ENCODE data around the gene DPP10.

The DPP10 gene

DNA sequence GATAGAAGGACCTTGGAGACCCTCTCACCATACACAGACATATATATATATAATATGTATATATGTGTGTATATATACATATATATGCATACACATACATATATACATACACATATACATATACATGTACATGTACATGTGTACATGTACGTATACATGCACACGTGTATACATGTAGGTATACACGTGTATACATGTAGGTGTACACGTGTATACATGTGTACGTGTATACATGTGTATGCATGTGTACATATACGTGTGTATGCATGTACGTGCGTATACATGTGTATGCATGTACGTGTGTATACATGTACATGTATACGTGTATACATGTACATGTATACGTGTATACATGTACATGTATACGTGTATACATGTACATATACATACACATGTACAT, 54.5 kb downstream of the DPP10 start:
- peak overlapping the region; percentile 63 for H3K9ac ChIP-seq (ENCODE audit: low read depth, low read length, poor library complexity)
- H4K8ac ChIP-seq (ENCODE audit: low read depth, low read length) = no peak overlapping the region
- H3K79me1 ChIP-seq (ENCODE audit: low read depth, low read length) = no peaks in the 10 kb centered on the region
- H2BK15ac ChIP-seq (ENCODE audit: low read length) = no peak overlapping the region
- no peak overlapping the region for H2AFZ ChIP-seq (ENCODE audit: low read length)
- no peak overlapping the region for H2BK120ac ChIP-seq (ENCODE audit: low read depth, low read length)
- no peak overlapping the region for H3K27ac ChIP-seq (replicated peaks; ENCODE audit: low read length)
- H3K14ac ChIP-seq (ENCODE audit: low read length) = no peak overlapping the region
- H3K23ac ChIP-seq (ENCODE audit: low read depth, low read length, poor library complexity) = no peak overlapping the region
- no peak overlapping the region for H3K4me3 ChIP-seq (ENCODE audit: low read length in 2 of 2)
- no peak overlapping the region for H2BK12ac ChIP-seq (ENCODE audit: low read length)
- H3K4me1 ChIP-seq (ENCODE audit: control insufficient read depth in 2 of 2, insufficient read depth in 1 of 2, low read depth in 1 of 2, low read length in 2 of 2) = no peaks in the 10 kb centered on the region
- H3K27me3 ChIP-seq (ENCODE audit: control insufficient read depth in 3 of 3, insufficient read depth in 3 of 3, low read depth in 1 of 3, low read length in 3 of 3) = no peaks in the 10 kb centered on the region
- H2AK5ac ChIP-seq (ENCODE audit: low read depth, low read length) = no peak overlapping the region
- peaks cover 0 to 3% of the 10 kb centered on the region in 2 donors for H3K9me3 ChIP-seq (replicated peaks in 1 of 2; ENCODE audit: control insufficient read depth in 2 of 2, insufficient read depth in 1 of 2, low read depth in 1 of 2, low read length in 2 of 2)
- DNase-seq (ENCODE audit: low spot score) = no peak
- no peak overlapping the region for H3K4me2 ChIP-seq (ENCODE audit: insufficient read depth, low read length, poor library complexity, severe bottlenecking)
- WGBS, 2 donors (ENCODE audit: extremely low coverage in 2 of 2, insufficient read length in 2 of 2, insufficient replicate concordance in 1 of 2) = no CpG with 5 or more reads among the region's 12 CpGs
- H2BK5ac ChIP-seq (ENCODE audit: low read length) = no peak overlapping the region
- H4K91ac ChIP-seq (ENCODE audit: low read depth, low read length, poor library complexity) = no peak overlapping the region
- H3K36me3 ChIP-seq (replicated peaks in 1 of 2; ENCODE audit: control insufficient read depth in 2 of 2, insufficient read depth in 2 of 2, low read length in 2 of 2) = peaks cover 0 to 1% of the 10 kb centered on the region in 2 donors
- no peak overlapping the region for H3K4ac ChIP-seq (ENCODE audit: low read length)
- H3K18ac ChIP-seq (ENCODE audit: low read length) = no peak overlapping the region

DNA sequence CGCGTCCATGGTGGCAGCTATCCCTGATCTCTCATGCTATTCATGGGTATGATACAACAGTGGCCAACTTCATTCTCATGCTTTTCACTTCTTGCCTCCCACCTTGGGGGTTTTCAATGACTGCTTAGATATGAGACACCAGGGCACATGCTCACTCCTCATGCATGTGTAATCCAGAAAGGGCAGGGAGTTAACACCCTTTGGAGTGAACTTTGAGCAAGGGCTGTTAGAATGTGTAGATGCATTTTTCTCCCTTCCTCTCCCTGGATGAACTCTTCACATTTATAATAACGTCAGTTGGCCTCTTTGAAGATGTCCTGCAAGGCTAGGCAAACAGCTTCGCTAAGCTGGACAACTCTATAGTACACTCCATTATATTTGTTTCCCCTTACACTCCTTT, 56.7 kb downstream of the DPP10 start:
- Histone ChIP-seq H3K4me3 (ENCODE audit: low read length in 2 of 2) (no peak overlapping the region), H3K27ac (replicated peaks; ENCODE audit: low read length) (no peak overlapping the region), H3K36me3 (replicated peaks in 1 of 2; ENCODE audit: control insufficient read depth in 2 of 2, insufficient read depth in 2 of 2, low read length in 2 of 2) (peaks cover 0 to 1% of the 10 kb centered on the region in 2 donors), H2AK5ac (ENCODE audit: low read depth, low read length) (no peak overlapping the region), H3K4ac (ENCODE audit: low read length) (no peak overlapping the region), H3K4me1 (ENCODE audit: control insufficient read depth in 2 of 2, insufficient read depth in 1 of 2, low read depth in 1 of 2, low read length in 2 of 2) (no peaks in the 10 kb centered on the region), H3K9me3 (replicated peaks in 1 of 2; ENCODE audit: control insufficient read depth in 2 of 2, insufficient read depth in 1 of 2, low read depth in 1 of 2, low read length in 2 of 2) (peaks cover 0 to 3% of the 10 kb centered on the region in 2 donors), H3K23ac (ENCODE audit: low read depth, low read length, poor library complexity) (no peak overlapping the region), H2BK5ac (ENCODE audit: low read length) (no peak overlapping the region), H3K18ac (ENCODE audit: low read length) (no peak overlapping the region), H4K91ac (ENCODE audit: low read depth, low read length, poor library complexity) (peak overlapping the region; percentile 11), H2BK120ac (ENCODE audit: low read depth, low read length) (no peak overlapping the region), H3K9ac (ENCODE audit: low read depth, low read length, poor library complexity) (no peak overlapping the region), H2AFZ (ENCODE audit: low read length) (no peak overlapping the region), H3K79me1 (ENCODE audit: low read depth, low read length) (no peaks in the 10 kb centered on the region), H3K14ac (ENCODE audit: low read length) (no peak overlapping the region), H2BK15ac (ENCODE audit: low read length) (no peak overlapping the region), H4K8ac (ENCODE audit: low read depth, low read length) (no peak overlapping the region), H3K4me2 (ENCODE audit: insufficient read depth, low read length, poor library complexity, severe bottlenecking) (no peak overlapping the region), H3K27me3 (ENCODE audit: control insufficient read depth in 3 of 3, insufficient read depth in 3 of 3, low read depth in 1 of 3, low read length in 3 of 3) (no peaks in the 10 kb centered on the region), H2BK12ac (ENCODE audit: low read length) (no peak overlapping the region)
- no CpG with 5 or more reads among the region's 4 CpGs for WGBS, 2 donors (ENCODE audit: extremely low coverage in 2 of 2, insufficient read length in 2 of 2, insufficient replicate concordance in 1 of 2)
- DNase-seq (ENCODE audit: low spot score) = no peak

DNA sequence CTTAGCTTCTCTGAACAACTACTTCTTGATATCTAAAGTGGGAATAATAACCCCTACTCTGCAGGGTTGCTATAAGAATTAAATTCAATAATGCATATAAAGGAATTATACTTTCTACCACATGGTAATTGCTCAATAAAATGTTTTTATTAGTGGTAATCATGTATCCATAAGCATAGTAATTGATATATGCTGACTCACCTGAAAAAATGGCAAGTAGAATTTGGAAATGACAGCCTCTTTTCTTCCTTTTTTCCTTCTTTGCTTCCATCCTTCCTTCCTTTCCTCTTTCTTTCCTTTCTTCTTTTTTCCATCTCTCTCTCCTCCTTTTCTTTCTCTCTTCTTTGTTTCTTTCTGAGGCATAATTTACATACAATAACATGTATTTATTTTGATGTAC, 65.3 kb downstream of the DPP10 start:
- Histone ChIP-seq H3K9ac (ENCODE audit: low read depth, low read length, poor library complexity) (no peak overlapping the region), H3K27me3 (ENCODE audit: control insufficient read depth in 3 of 3, insufficient read depth in 3 of 3, low read depth in 1 of 3, low read length in 3 of 3) (no peaks in the 10 kb centered on the region), H2BK12ac (ENCODE audit: low read length) (no peak overlapping the region), H3K9me3 (replicated peaks in 1 of 2; ENCODE audit: control insufficient read depth in 2 of 2, insufficient read depth in 1 of 2, low read depth in 1 of 2, low read length in 2 of 2) (no peaks in the 10 kb centered on the region), H4K91ac (ENCODE audit: low read depth, low read length, poor library complexity) (no peak overlapping the region), H3K4me3 (ENCODE audit: low read length in 2 of 2) (no peak overlapping the region), H2AFZ (ENCODE audit: low read length) (no peak overlapping the region), H3K79me1 (ENCODE audit: low read depth, low read length) (no peaks in the 10 kb centered on the region), H3K4ac (ENCODE audit: low read length) (no peak overlapping the region), H3K14ac (ENCODE audit: low read length) (no peak overlapping the region), H2BK5ac (ENCODE audit: low read length) (no peak overlapping the region), H3K27ac (replicated peaks; ENCODE audit: low read length) (no peak overlapping the region), H4K8ac (ENCODE audit: low read depth, low read length) (no peak overlapping the region), H3K4me2 (ENCODE audit: insufficient read depth, low read length, poor library complexity, severe bottlenecking) (no peak overlapping the region), H3K23ac (ENCODE audit: low read depth, low read length, poor library complexity) (no peak overlapping the region), H2AK5ac (ENCODE audit: low read depth, low read length) (no peak overlapping the region), H3K36me3 (replicated peaks in 1 of 2; ENCODE audit: control insufficient read depth in 2 of 2, insufficient read depth in 2 of 2, low read length in 2 of 2) (no peaks in the 10 kb centered on the region), H2BK120ac (ENCODE audit: low read depth, low read length) (no peak overlapping the region), H3K18ac (ENCODE audit: low read length) (no peak overlapping the region), H2BK15ac (ENCODE audit: low read length) (no peak overlapping the region), H3K4me1 (ENCODE audit: control insufficient read depth in 2 of 2, insufficient read depth in 1 of 2, low read depth in 1 of 2, low read length in 2 of 2) (no peaks in the 10 kb centered on the region)
- DNase-seq (ENCODE audit: low spot score) = no peak

DNA sequence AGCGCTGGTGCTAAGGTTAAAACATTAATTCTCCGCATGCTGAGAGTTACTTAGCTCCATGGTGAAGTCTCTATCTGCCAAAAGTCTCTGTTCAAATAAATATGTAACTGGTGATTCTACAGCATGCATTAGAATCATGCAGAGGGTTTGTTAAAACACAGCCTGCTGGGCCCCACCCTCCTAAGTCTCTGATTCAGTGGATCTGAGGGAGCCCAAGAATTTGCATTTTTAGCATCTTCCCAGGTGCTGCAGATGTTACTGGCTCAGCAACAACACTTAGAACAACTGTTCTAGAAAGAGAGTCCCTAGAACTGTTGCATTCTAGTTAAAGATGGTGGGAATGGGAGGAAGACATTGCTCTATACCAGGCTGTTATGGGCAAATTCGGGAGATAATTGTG, 73.4 kb downstream of the DPP10 start:
- no peak overlapping the region for H3K18ac ChIP-seq (ENCODE audit: low read length)
- no peaks in the 10 kb centered on the region for H3K27me3 ChIP-seq (ENCODE audit: control insufficient read depth in 3 of 3, insufficient read depth in 3 of 3, low read depth in 1 of 3, low read length in 3 of 3)
- H2AFZ ChIP-seq (ENCODE audit: low read length) = no peak overlapping the region
- H2BK15ac ChIP-seq (ENCODE audit: low read length) = no peak overlapping the region
- H3K9me3 ChIP-seq (replicated peaks in 1 of 2; ENCODE audit: control insufficient read depth in 2 of 2, insufficient read depth in 1 of 2, low read depth in 1 of 2, low read length in 2 of 2) = no peaks in the 10 kb centered on the region
- no peak overlapping the region for H2BK12ac ChIP-seq (ENCODE audit: low read length)
- no peak overlapping the region for H3K4me2 ChIP-seq (ENCODE audit: insufficient read depth, low read length, poor library complexity, severe bottlenecking)
- no peak for DNase-seq (ENCODE audit: low spot score)
- H4K91ac ChIP-seq (ENCODE audit: low read depth, low read length, poor library complexity) = no peak overlapping the region
- no CpG with 5 or more reads among the region's 3 CpGs for WGBS, 2 donors (ENCODE audit: extremely low coverage in 2 of 2, insufficient read length in 2 of 2, insufficient replicate concordance in 1 of 2)
- H3K23ac ChIP-seq (ENCODE audit: low read depth, low read length, poor library complexity) = no peak overlapping the region
- H3K14ac ChIP-seq (ENCODE audit: low read length) = no peak overlapping the region
- no peak overlapping the region for H3K4me3 ChIP-seq (ENCODE audit: low read length in 2 of 2)
- H2BK5ac ChIP-seq (ENCODE audit: low read length) = no peak overlapping the region
- no peak overlapping the region for H3K9ac ChIP-seq (ENCODE audit: low read depth, low read length, poor library complexity)
- H3K79me1 ChIP-seq (ENCODE audit: low read depth, low read length) = no peaks in the 10 kb centered on the region
- no peaks in the 10 kb centered on the region for H3K4me1 ChIP-seq (ENCODE audit: control insufficient read depth in 2 of 2, insufficient read depth in 1 of 2, low read depth in 1 of 2, low read length in 2 of 2)
- H2AK5ac ChIP-seq (ENCODE audit: low read depth, low read length) = no peak overlapping the region
- H3K36me3 ChIP-seq (replicated peaks in 1 of 2; ENCODE audit: control insufficient read depth in 2 of 2, insufficient read depth in 2 of 2, low read length in 2 of 2) = no peaks in the 10 kb centered on the region
- no peak overlapping the region for H4K8ac ChIP-seq (ENCODE audit: low read depth, low read length)
- H2BK120ac ChIP-seq (ENCODE audit: low read depth, low read length) = no peak overlapping the region
- no peak overlapping the region for H3K4ac ChIP-seq (ENCODE audit: low read length)
- no peak overlapping the region for H3K27ac ChIP-seq (replicated peaks; ENCODE audit: low read length)
